Measurements from ENCODE around the gene LAYN.

DNA sequence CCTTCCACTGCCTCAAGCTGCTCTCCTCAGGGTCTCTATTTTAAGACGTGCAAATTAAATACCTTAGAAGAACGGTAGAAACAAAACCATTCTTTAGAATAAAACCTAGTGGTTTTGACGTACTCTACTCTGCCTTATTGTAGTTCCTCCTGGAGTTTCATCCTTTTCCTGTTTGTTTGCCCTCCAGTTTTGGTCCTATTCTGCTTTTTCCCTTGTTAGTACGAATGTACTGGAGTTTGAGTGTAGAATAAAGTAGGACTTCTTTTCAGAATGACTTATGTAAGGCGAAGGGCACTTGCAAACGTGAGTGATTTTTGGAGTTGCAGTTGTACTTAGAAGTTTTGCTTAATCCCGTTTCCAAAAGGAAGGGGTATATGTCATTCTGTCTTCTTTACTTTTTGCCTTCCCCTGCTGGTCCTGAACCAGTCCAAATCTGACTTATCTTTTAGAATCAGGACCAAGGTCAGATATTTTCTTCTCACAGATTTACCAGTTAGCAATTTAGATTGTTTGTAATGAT, 63.2 kb downstream of the LAYN start:
- TF ChIP-seq, protein P1, sequence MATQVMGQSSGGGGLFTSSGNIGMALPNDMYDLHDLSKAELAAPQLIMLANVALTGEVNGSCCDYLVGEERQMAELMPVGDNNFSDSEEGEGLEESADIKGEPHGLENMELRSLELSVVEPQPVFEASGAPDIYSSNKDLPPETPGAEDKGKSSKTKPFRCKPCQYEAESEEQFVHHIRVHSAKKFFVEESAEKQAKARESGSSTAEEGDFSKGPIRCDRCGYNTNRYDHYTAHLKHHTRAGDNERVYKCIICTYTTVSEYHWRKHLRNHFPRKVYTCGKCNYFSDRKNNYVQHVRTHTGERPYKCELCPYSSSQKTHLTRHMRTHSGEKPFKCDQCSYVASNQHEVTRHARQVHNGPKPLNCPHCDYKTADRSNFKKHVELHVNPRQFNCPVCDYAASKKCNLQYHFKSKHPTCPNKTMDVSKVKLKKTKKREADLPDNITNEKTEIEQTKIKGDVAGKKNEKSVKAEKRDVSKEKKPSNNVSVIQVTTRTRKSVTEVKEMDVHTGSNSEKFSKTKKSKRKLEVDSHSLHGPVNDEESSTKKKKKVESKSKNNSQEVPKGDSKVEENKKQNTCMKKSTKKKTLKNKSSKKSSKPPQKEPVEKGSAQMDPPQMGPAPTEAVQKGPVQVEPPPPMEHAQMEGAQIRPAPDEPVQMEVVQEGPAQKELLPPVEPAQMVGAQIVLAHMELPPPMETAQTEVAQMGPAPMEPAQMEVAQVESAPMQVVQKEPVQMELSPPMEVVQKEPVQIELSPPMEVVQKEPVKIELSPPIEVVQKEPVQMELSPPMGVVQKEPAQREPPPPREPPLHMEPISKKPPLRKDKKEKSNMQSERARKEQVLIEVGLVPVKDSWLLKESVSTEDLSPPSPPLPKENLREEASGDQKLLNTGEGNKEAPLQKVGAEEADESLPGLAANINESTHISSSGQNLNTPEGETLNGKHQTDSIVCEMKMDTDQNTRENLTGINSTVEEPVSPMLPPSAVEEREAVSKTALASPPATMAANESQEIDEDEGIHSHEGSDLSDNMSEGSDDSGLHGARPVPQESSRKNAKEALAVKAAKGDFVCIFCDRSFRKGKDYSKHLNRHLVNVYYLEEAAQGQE (IDR thresholded peaks at IDR 0.05), result no peak
- TF ChIP-seq CEBPB (IDR thresholded peaks at IDR 0.05), result no peak
- TF ChIP-seq, protein P2, sequence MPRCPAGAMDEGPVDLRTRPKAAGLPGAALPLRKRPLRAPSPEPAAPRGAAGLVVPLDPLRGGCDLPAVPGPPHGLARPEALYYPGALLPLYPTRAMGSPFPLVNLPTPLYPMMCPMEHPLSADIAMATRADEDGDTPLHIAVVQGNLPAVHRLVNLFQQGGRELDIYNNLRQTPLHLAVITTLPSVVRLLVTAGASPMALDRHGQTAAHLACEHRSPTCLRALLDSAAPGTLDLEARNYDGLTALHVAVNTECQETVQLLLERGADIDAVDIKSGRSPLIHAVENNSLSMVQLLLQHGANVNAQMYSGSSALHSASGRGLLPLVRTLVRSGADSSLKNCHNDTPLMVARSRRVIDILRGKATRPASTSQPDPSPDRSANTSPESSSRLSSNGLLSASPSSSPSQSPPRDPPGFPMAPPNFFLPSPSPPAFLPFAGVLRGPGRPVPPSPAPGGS (IDR thresholded peaks at IDR 0.05), result no peak

Measured in A549 (cell line).